HG03108 (cell line): Measurements from ENCODE around the gene UBE3A.

Source experiments
- ATAC-seq: cut with Tn5 transposase; IDR thresholded peaks from one replicate; pipeline ENCODE4 v1.9.1; 2021; ENCODE audit warnings: moderate library complexity; ENCODE audit not compliant: unreplicated experiment

Gene UBE3A

DNA sequence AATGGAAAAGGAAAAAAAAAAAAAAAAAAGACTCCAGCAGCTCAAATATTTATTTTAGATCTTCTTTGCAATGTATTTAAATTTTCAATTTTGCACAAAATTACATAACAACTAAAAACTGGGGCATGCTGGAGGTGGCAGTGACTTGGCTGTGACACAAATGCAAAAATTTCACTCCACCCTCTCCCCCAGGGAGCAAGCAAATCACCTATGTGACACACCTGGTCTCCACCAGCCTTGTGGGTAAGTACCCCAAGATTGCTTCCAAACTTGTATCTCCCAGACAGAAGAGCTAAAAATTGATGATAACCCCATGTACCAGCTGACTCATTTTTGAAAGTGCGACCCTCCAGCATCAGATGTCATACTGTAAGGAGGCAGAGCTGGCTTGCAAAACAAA lies 32.0 kb downstream of the UBE3A start:
- ATAC-seq: no peak

DNA sequence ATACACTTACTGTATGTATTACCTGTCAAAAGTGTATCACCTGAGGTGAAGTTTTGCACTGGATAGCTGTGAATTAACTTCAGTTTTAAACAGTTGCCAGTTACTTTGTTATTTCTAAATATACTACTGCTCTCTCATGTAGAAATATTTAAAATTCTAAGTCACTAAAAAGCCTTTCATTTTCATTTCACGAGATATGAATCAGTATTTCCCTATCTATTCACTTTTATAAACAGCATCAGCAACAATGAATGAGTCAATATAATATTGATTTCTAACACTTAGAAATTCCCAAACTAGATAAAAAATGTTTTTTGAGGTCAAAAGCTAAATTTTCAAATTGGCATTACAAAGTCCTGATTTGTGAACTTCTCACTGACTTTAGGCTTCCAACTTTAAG lies 32.6 kb downstream of the UBE3A start:
- no peak for ATAC-seq

DNA sequence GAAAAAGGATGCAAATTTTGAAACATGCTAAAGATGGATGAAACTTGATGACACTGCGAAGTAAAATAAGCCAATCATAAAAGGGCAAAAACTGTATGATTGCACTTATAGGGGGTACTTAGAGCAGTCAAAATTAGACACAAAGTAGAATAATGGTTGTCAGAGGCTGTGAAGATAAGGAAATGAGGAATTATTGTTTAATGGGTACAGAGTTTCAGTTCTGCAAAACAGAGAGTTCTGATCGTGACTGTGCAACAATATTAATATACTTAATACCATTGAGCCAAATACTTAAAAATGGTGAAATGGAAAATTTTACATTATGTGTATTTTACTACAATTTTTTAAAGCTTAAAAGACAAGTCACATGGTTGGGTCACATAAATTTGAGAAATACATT lies 35.1 kb downstream of the UBE3A start:
- no peak for ATAC-seq

DNA sequence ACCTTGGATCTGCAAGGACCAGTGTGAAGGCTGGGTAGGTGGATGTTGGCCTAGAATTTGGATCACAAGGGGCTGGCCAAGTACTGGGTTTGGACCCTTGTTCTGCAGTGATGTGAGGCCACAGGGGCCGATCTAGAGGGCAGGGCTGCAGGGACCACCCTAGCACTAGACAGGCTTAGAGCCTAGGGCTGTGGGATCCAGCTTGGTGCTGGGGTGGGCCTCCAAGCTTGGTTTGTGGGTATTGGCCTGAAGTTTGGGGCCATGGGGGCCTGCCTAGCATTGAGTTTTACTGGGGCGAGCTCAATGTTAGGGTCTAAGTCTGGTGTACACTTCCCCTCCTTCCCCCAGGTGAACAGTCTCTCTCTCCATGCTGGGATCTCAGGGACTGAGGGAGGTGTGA lies 36.5 kb downstream of the UBE3A start:
- ATAC-seq: no peak

DNA sequence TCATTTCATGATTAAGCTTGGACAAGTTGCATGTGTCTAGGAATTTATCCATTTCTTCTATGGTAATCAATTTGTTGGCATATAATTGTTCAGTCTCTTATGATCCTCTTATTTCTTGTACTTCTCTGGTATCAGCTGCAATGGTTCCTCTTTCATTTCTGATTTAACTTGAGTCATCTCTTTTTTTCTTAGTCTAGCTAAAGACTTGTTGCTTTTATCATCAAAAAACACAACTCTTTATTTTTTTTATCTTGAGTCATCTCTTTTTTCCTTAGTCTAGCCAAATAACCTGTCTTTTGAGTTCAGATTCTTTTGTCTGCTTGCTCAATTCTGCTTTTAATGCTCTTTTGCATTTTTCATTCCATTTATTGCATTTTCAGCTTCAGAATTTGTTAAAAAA lies 37.3 kb downstream of the UBE3A start:
- no peak for ATAC-seq

DNA sequence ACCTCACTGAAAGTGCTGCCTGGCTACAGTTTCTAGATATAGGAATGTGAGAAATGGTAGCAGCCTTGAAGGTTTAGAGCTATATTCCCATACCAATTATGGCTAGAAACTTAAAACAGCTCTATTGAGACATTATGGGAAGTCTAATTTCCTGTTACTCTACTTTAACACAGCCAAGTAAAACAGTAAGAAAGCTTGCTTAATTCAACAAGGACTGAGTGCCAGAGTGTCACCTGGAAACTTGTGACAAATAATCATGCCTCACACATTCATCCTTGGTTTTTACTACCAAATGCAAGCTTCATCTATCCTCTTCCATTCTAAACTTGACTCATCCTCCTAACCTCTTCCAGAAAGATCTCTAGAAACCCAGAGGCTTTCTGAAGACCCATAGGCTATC lies 41.7 kb downstream of the UBE3A start:
- ATAC-seq: no peak

DNA sequence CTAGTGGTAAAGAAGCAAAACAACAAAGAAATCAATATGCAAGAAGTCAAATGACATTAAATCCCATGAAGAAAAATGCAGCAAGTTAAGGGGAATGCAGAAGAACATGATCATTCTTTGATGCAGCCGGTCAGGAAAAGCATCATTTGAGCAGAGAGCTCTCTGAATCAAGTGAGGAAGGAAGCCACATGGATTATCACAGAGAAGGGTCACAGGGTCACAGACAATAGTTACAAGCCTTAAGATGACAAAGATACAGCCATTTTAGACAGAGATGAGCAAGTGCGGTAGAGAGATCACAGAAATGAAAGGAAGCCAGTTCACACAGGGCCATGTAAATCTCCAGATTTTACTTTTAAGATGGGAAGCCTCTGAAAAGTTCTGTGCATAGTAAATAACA lies 43.9 kb downstream of the UBE3A start:
- ATAC-seq: no peak

DNA sequence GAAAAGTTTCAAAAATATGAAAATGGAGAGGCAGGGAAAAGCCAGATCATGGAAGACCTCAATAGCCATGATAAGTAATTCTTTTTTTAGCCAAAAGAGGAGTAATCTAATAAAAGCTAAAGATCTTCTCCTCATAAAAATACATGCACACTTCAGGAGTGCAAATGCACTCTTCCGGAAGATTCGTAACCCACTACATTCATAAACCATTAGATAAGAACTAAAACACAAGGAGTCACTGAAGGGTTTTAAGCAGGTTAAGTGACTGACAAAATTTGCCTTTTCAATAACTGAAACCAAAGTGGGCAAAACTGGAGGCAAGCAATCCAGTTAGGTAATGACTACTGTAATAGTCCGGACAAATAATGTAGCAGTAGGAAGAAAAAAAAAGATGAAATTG lies 46.0 kb downstream of the UBE3A start:
- no peak for ATAC-seq

DNA sequence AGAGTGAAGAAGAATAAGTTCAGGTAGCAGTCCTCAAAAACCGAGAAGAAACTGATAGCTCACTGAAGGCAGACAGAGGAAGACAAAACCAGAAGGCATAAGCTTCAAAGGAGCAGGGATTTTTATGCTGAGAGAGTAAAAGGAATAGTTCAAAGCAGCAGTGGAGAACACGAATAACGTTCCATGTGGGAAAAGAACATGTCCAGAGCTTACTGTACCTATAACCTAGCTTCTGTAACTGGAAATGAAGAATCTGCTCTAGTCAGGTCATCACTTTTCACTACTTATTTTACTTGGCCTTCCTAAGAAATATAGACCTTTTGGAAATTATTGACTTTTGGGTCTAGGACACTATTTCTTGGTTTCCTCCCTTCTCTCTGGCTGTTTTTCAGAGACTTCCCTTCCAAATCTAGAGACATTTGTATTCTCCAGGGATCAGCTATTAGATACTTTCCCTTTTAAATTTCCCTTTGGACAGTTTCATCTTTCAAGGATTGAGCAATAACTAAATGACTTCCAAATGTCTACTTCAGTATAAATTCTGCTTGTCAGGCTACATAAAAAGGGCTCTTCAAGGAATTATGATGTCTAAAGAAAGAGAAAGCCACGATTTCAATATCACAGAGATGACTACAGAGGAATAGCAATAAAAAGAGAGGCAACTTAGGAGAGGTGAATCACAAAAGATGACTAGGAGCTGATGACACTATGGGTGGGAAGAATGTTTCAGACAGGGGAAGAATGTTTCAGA lies 46.7 kb downstream of the UBE3A start:
- no peak for ATAC-seq

DNA sequence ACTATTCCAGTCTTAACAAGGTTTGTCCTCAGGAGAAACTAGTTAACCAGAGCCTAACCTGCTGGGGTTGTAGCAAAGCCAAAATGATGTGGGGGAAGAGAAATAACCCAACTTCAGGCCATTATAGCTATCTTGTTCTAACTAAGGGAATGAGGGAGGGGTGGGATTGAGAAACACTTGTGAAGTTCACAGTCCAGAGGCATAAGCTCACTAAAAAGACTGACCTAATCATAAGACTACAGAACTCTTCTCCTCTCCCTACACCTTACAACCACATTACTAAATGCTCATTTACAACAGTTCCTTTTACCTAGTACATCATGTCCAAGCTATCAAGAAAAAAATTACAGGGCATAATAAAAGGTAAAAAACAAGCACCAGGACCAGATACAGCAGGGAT lies 52.8 kb downstream of the UBE3A start:
- no peak for ATAC-seq

DNA sequence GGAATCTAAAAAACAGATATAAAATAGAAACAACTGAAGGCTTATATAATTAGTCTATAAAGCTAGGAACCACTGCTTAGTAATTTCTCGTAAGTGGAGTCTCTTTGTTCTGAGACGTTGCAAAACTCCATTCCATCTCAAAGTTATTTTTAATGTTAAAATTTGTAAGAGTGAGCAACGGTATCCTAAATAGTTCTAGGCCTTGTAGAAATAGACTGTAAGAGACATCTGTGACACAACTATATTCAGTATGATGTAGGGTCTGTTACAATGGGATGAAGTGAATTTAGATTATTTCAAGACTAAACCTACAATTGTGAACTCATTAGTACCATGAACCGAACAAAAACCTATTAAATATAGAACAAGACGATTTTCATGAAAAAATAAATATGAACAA lies 57.2 kb downstream of the UBE3A start:
- ATAC-seq: no peak

DNA sequence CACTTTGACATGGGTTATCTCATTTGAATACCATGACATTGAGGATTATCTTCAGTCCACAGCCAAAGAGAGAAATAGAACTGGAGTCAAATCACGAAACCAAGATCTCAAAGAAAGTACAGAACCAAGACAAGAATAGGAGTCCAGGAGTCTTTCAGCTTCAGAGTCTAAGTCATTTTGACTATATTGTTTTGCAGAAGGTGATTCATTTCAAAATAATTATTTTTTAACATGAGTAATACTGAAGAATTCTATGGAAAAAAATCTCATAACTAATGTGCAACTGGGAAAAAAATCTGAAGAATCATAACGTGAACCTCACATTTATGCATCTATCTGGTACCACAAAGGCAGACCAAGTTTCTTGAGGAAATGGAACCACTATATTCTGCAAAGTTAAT lies 60.3 kb downstream of the UBE3A start:
- no peak for ATAC-seq

DNA sequence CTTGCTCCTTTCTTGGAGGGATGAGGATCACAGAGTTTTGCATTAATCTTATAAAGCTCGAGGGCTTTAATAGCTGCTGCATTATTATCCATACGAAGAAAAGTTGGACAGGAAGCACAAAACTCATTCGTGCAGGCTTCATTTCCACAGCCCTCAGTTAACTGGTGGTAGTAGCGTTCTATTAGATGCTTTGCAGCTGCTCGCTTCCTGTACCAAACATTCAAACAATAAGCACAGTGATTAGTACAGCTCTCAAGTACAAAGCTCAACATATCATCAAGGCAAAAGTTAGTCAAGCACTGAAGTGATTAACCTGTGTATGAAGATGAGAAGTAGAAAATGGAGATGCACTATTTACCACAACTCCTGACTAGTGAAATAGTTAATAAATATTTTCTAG lies 63.3 kb downstream of the UBE3A start:
- no peak for ATAC-seq

DNA sequence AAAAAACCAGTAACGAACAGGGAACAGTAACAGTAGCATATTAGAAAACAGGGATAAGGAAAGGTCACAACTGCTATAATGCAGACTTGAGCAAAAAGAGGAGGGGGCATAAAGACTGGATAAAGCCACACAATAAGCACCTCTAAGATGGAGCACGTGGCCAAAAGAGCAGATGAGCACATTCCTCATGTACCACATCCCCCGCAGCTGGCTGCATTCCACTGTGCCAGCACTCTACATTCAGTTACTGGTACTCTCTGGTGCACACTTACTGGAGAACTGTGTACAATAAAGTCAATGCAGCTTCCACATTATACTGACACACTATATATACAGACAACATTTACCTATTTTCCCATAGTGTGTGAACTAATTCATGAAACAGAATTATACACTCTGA lies 64.7 kb downstream of the UBE3A start:
- ATAC-seq: no peak

DNA sequence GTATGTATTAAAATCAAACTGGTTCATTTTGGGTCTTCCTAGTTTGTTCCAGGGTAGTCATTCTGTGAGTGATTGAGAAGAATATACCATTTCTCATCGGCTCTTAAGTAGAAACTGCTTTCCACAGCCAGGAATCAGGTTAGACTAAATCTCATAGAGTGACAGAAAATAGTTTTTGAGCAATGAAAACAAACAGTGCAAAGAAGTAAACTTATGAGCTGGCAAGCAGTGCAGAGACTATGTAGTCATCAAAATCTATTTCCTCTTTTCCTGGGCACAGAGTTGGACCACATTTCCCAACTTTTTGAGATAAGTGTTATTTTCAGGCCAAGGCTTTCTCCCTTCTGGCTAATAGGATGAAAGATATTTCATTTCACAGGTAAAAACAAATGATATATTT lies 66.5 kb downstream of the UBE3A start:
- ATAC-seq: no peak

DNA sequence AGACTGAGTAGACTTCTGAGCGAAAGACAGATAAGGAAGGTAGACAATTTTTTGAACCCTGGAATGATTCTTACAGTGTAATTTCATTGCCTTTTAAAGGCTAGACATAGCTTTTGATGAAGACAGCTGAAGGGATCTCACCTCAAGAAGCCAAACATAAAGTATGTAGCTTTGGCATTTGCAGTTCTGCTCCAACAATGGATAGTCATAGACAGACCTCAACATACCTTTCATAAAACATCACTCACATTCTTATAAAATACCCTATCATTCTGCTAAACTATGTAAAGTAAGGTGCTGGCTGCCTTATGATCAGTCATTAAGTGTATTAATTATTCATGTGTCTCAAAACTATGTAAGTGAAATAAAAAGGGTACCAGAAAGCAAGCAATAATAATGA lies 70.0 kb downstream of the UBE3A start:
- no peak for ATAC-seq

DNA sequence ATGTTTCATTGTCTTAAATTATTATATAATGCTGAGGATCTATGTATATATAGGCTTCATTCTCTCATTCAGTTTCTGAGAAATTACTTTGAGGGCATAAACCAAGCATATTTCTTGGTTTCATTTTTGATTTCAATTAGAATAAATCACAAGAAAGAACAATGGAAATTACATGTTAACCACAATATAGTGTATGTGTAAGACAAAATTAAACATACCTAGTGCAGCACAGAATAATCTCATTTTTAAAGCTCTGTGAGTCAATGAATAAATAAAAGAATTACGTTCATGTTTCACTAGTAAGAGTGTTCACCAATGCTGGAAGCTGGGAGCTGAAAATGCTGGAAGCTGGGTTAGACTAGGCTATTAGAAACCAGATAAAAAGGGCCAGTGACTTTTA lies 72.8 kb downstream of the UBE3A start:
- no peak for ATAC-seq

DNA sequence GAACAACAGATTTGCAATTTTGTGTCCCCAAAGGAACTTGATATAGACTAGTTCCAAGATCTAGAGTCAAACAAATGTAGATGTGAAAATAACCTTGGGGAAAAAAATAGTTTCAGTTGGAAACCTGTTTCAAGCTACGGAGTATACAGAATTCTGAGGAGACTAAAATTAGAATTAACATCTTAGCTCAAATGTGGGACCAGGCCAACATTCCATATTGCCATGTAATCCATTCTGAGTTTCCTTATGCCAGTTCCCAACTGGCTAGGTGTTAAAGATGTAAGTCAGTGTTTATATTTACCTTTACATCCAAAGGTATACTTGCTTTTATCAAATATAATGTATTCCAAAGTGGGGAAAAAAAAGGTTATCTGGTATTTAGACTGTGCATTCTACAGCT lies 76.3 kb downstream of the UBE3A start:
- no peak for ATAC-seq

DNA sequence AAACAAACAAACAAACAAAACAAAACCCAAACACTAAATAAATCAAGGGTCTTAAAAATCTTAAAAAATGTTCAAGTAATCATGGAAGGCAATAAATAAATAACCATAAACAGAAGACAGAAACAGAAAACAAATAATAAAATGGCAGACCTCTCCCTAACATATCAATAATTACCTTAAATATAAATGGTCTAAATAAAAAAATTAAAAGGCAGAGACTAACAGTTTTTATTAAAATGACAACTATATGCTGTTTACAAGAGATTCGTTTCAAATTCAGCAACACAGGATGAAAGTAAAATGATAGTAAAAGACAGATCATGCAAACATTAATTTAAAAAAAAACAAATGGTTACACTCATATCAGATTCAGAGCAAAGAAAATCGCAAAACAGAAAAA lies 91.1 kb downstream of the UBE3A start:
- ATAC-seq: no peak

DNA sequence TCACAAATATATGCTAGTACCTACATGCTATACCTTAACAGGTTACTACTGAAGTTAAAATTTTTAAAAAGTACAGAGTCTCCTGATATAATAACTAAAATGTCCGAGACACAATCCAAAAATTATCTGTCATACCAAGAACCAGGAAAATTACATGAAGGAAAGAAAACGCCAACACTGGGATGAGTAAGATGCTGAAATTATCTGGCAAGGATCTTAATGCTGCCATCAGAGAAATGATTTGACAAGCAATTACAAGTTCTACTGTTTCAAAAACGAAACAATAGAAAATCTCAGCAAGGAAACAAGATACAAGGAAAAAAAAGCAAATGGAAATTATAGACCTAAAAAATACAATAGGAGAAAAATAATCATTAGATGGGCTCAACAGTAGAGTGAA lies 92.5 kb downstream of the UBE3A start:
- ATAC-seq: no peak

DNA sequence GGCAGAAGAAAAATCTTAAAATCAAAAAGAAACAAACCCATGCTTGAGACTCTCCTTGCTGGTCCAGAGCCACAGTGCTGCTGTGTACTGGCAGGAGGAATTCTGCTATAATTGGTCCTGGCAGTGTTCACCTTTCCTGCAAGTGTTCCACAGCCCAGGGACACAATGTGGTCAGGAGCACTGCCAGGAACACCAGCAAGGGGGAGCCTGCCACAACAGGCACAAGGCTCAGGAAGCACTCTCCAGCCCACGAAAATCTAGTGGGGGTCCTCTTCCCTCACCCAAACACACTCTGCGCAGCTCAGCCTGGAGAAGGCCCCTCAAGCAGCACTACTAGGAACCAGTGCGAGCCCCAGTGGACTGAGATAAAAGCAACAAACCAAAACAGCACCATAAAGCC lies 92.9 kb downstream of the UBE3A start:
- no peak for ATAC-seq

DNA sequence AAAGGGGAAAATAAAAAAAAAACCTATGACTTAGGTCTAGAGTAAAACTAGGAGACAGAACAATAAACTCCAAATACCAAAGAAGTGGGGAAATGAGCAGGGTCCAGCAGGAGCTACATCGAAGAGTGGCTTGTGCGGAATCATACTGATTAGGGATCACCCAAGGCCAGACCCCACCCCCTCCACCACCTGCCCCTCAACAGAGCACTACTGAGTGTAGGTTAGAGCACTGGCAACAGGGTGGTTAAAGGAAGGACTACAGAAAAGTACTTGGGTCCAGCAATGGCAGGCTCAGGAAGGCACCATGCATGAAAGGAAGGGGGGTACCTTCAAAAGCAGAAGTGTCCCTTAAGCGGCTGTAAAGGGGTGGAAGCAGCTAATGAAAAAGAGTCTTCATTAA lies 96.2 kb downstream of the UBE3A start:
- no peak for ATAC-seq

DNA sequence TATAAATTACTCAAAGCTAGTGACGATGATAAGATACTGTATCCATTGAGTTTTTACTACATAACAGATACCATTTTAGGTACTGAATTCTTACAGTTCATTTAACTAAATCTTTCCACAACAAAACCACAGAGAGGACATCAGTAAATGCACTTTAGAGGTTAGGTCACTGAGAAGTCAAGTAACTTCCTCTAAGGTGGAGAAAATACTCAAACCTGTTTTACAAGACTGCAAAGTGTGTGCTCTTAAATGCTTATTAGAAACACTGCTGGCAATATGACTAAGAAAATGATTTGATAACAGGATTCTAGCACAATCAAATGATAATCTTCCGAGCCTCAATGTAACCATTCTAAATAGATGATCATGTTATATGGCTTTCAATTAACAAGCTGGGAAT lies 99.4 kb downstream of the UBE3A start:
- ATAC-seq: no peak

DNA sequence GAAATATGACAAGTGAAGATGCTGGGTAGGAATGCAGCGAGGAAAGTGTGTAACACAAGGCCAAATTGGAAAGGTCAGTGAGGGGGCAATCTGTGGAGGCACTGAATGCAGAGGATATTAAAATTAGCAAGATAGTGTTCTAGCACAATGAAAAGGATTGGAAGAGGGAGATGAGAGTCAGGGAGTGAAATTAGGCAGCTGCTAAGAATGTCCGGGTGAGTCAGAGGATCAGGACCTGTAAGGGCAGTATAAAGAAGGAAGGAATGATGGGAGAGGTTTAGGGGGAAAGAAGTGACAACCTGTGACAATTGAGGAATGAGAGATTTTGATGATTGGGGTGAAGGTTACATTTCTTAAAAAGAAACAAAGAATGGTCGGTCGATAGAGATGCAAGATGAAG lies 103.5 kb downstream of the UBE3A start:
- ATAC-seq: no peak
